Activated CD4-positive, alpha-beta T cell treated with anti-CD3 and anti-CD28 coated beads for 36 hours (primary cell): ENCODE data around the gene MITF. TPM values are rescaled to one million over a fixed set of nuclear protein-coding genes. Genes with fewer than 3 reads are reported as not detected.

Experiments
- ATAC-seq: fragments of 200-7000 bp; cut with Tn5 transposase; one replicate; pipeline ENCODE4 v1.10.0; 2021; ENCODE audit warnings: mild to moderate bottlenecking, moderate library complexity
- CTCF ChIA-PET: fragments of 350-600 bp; sonication (Branson Sonifier 250); formaldehyde crosslinking; loops from one replicate; lab custom pipeline; 2021; ENCODE audit warnings: antibody characterized with exemption; lab: Charles Lee
- POLR2A ChIA-PET: fragments of 350-600 bp; sonication (Branson Sonifier 250); formaldehyde crosslinking; loops from one replicate; lab custom pipeline; 2021; ENCODE audit warnings: antibody characterized with exemption, inconsistent platforms; lab: Charles Lee
- DNase-seq: peaks from one replicate; pipeline ENCODE4 v3.0.0-alpha.2; 2020
- H3K27ac Mint-ChIP-seq: one replicate; pipeline ENCODE4 v1.8.0; 2021; ENCODE audit warnings: mixed read lengths
- H3K27me3 Mint-ChIP-seq: one replicate; pipeline ENCODE4 v1.8.0; 2021; ENCODE audit warnings: mixed read lengths
- H3K36me3 Mint-ChIP-seq: one replicate; pipeline ENCODE4 v1.8.0; 2021; ENCODE audit warnings: low read depth, mixed read lengths
- H3K4me1 Mint-ChIP-seq: one replicate; pipeline ENCODE4 v1.8.0; 2021; ENCODE audit warnings: mixed read lengths
- H3K4me3 Mint-ChIP-seq: one replicate; pipeline ENCODE4 v1.8.0; 2021; ENCODE audit warnings: mild to moderate bottlenecking, moderate library complexity, mixed read lengths
- H3K9me3 Mint-ChIP-seq: one replicate; pipeline ENCODE4 v1.8.0; 2021; ENCODE audit warnings: low read depth, mixed read lengths
- intact Hi-C, 2 experiments: fragments of 100-400 bp; cut with DNase I in 1 of 2; cut with micrococcal nuclease in 1 of 2; formaldehyde crosslinking; loops; one replicate each; pipeline versions ENCODE4 v1.14.2 to v1.15.1; 2022 to 2024; cut with DNase I, micrococcal nuclease
- total RNA-seq, 2 experiments: library from RNA; stranded (reverse); gene quantifications; one replicate each; pipeline ENCODE4 v1.2.3, GENCODE V29; 2021

MITF gene
- total RNA-seq, 2 experiments from 2014 or later: 0.63 TPM; not detected in 1

DNA sequence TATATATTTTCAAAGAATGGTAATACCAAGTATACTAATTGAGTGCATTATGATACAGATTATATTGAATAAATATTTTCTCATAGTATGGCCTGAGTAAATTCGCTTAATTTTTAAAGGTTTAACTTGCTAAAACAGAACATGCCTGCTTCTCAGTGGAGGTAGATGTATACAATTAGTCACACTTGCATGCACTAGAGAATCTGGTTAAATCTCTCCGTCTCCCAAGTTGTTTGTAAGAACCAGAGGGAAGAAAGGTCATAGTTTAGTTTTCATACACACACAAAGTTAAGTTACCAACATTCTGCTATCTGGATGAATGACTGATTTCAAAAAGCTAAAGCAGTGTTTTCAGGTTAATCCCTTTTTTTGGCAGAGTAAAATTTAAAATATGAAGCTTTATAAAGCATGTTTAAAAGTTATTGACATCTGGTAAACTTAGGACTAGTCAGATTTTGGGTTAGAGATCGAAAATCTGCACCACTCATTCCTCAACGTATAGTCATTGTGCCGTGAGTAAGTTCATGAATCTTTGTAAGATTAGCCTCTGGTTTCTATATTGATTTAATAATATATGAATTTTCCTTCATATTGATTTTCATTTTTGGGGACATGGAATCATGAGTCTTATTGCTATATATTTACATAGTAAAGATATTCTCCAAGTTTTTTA, 142.6 kb downstream of the MITF start:
- Mint-ChIP-seq H3K27ac (no peak overlapping the region), H3K4me3 (no peak overlapping the region), H3K36me3 (no peaks in the 10 kb centered on the region), H3K4me1 (no peaks in the 10 kb centered on the region), H3K27me3 (peaks cover 7% of the 10 kb centered on the region), H3K9me3 (no peaks in the 10 kb centered on the region)
- ChIA-PET CTCF (no interaction called here), POLR2A (no interaction called here)
- ATAC-seq (no peak), DNase-seq (no peak)
- intact Hi-C loops: no loop called here

DNA sequence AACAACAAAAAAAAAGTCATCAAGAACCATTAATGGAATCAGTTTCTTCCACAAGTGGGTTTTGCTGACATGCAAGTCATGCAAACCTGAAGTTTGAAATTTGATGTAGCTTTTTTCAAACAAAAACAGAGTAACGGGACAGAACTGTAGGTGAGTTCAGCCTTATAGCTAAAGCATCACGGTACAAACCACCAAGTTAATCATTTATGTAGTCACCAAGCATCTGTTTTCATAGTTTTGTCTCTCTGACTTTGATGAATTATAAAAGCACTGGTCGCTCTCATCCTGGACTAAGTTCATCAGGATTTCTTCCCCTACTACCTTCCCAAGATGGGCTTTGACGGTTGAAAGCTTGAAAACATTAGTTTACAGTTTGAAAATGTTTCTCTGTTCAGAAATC, 143.3 kb downstream of the MITF start:
- Mint-ChIP-seq H3K4me3 (no peak overlapping the region), H3K9me3 (no peaks in the 10 kb centered on the region), H3K27ac (no peak overlapping the region), H3K4me1 (no peaks in the 10 kb centered on the region), H3K36me3 (no peaks in the 10 kb centered on the region), H3K27me3 (peaks cover 7% of the 10 kb centered on the region)
- POLR2A ChIA-PET: no interaction called here
- DNase-seq: no peak
- intact Hi-C loops: no loop called here
- CTCF ChIA-PET: no interaction called here
- ATAC-seq: no peak

GRCh38 chr3:69888040-69888942, 149.0 kb downstream of the MITF start:
- DNase-seq (no peak), ATAC-seq (no peak)
- CTCF ChIA-PET: interaction anchor here (0.6 kb wide), 1 partner anchor 367 kb away, joined by 3 read pairs; no protein-coding TSS in a partner anchor
- Mint-ChIP-seq H3K4me3 (no peak overlapping the region), H3K36me3 (no peaks in the 10 kb centered on the region), H3K9me3 (no peaks in the 10 kb centered on the region), H3K4me1 (peaks cover 5% of the 10 kb centered on the region), H3K27me3 (peaks cover 4% of the 10 kb centered on the region), H3K27ac (no peak overlapping the region)
- POLR2A ChIA-PET: no interaction called here
- intact Hi-C loops: no loop called here

- no peak for ATAC-seq
- Mint-ChIP-seq H3K9me3 (no peaks in the 10 kb centered on the region), H3K27ac (no peak overlapping the region), H3K4me1 (peaks cover 5% of the 10 kb centered on the region), H3K36me3 (no peaks in the 10 kb centered on the region), H3K27me3 (peaks cover 4% of the 10 kb centered on the region), H3K4me3 (no peak overlapping the region)
- no peak for DNase-seq
- ChIA-PET CTCF (no interaction called here), POLR2A (no interaction called here)
- intact Hi-C loops: no loop called here
Measured at GRCh38 chr3:69888943-69889315, 149.7 kb downstream of the MITF start.

DNA sequence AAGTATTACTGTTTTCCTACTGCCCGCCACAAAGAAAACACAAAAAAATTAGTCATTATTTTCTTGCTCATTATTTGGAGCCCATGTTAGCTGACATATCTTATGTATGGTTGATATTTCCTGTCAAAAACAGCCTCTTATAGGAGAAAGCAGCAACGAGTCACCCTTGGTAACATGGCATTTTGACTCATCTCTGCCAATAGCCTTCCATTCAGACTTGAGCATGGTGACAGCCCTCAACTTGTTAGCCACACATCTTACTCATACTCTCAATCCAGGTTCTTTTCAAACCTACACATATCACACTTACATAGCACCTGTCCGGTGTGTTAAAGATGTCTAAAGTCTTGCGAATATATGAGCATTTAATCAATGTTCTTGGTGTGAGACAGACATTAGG, 150.8 kb downstream of the MITF start:
- ATAC-seq (peak; percentile 99), DNase-seq (peak; percentile 39)
- intact Hi-C loops: no loop called here
- POLR2A ChIA-PET: no interaction called here
- Mint-ChIP-seq H3K27me3 (peaks cover 4% of the 10 kb centered on the region), H3K9me3 (no peaks in the 10 kb centered on the region), H3K4me1 (peaks cover 5% of the 10 kb centered on the region), H3K4me3 (no peak overlapping the region), H3K27ac (no peak overlapping the region), H3K36me3 (no peaks in the 10 kb centered on the region)
- CTCF ChIA-PET: no interaction called here

GRCh38 chr3:69890691-69891090, 151.4 kb downstream of the MITF start:
- H3K27ac Mint-ChIP-seq: no peak overlapping the region
- peaks cover 3% of the 10 kb centered on the region for H3K27me3 Mint-ChIP-seq
- H3K4me3 Mint-ChIP-seq: no peak overlapping the region
- no peaks in the 10 kb centered on the region for H3K36me3 Mint-ChIP-seq
- no peaks in the 10 kb centered on the region for H3K9me3 Mint-ChIP-seq
- no peak for DNase-seq
- ChIA-PET POLR2A (no interaction called here), CTCF (no interaction called here)
- H3K4me1 Mint-ChIP-seq: peaks cover 5% of the 10 kb centered on the region
- no peak for ATAC-seq
- intact Hi-C loops: no loop called here

- Mint-ChIP-seq H3K4me1 (peaks cover 5% of the 10 kb centered on the region), H3K27ac (no peak overlapping the region), H3K9me3 (no peaks in the 10 kb centered on the region), H3K36me3 (no peaks in the 10 kb centered on the region), H3K27me3 (no peaks in the 10 kb centered on the region), H3K4me3 (no peak overlapping the region)
- CTCF ChIA-PET: no interaction called here
- POLR2A ChIA-PET: no interaction called here
- ATAC-seq (no peak), DNase-seq (no peak)
- intact Hi-C loops: no loop called here
Measured at GRCh38 chr3:69892706-69893105, 153.4 kb downstream of the MITF start.

DNA sequence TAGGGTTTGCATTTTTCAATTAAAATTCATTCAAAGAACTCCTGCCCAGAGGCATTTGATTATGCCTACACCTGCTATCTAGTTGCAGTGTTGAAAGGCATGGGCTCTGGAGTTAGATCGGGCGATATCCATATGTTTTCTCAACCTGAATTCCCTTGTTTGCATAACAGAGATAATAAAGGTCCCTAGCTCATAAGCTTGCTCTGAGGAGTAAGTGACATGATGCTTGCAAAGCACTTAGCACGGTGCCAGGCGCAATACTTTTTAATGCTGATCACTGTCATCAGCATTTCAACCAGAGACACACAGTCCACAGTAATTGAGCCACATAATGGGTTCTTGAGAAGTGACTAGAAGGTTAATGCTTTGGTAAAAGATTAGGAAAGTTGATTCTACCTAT, 154.0 kb downstream of the MITF start:
- CTCF ChIA-PET: no interaction called here
- Mint-ChIP-seq H3K4me3 (no peak overlapping the region), H3K4me1 (peaks cover 5% of the 10 kb centered on the region), H3K27ac (no peak overlapping the region), H3K27me3 (no peaks in the 10 kb centered on the region), H3K9me3 (no peaks in the 10 kb centered on the region), H3K36me3 (no peaks in the 10 kb centered on the region)
- no peak for ATAC-seq
- intact Hi-C loops: no loop called here
- POLR2A ChIA-PET: no interaction called here
- no peak for DNase-seq

GRCh38 chr3:69896095-69896494, 156.8 kb downstream of the MITF start:
- no peak for DNase-seq
- Mint-ChIP-seq H3K4me1 (no peaks in the 10 kb centered on the region), H3K4me3 (no peak overlapping the region), H3K36me3 (no peaks in the 10 kb centered on the region), H3K27me3 (no peaks in the 10 kb centered on the region), H3K9me3 (no peaks in the 10 kb centered on the region), H3K27ac (no peak overlapping the region)
- intact Hi-C loops: no loop called here
- ChIA-PET POLR2A (no interaction called here), CTCF (no interaction called here)
- ATAC-seq: no peak

DNA sequence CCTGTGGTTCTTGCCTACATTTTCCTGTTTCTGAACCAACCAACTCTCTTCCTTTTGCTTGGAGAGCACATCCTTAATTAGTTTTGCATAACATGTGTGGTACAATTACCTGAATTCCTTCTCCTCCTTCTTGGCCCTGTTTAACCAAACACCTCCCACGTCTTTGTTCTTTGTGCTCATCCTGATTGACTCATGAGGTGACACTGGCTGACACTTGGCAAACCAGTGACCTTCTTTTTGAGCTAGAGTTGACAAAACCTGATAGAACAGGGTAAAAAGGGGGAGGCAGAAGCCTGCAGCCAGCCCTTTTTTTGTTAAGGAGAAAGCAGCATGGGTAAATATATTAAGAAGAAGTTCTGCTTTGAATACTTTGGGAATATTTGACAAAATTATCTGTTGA, 161.1 kb downstream of the MITF start:
- intact Hi-C loops: no loop called here
- POLR2A ChIA-PET: no interaction called here
- DNase-seq: no peak
- no peaks in the 10 kb centered on the region for H3K4me1 Mint-ChIP-seq
- no peaks in the 10 kb centered on the region for H3K9me3 Mint-ChIP-seq
- H3K36me3 Mint-ChIP-seq: no peaks in the 10 kb centered on the region
- CTCF ChIA-PET: no interaction called here
- no peak overlapping the region for H3K27ac Mint-ChIP-seq
- H3K4me3 Mint-ChIP-seq: no peak overlapping the region
- peaks cover 4% of the 10 kb centered on the region for H3K27me3 Mint-ChIP-seq
- no peak for ATAC-seq

DNA sequence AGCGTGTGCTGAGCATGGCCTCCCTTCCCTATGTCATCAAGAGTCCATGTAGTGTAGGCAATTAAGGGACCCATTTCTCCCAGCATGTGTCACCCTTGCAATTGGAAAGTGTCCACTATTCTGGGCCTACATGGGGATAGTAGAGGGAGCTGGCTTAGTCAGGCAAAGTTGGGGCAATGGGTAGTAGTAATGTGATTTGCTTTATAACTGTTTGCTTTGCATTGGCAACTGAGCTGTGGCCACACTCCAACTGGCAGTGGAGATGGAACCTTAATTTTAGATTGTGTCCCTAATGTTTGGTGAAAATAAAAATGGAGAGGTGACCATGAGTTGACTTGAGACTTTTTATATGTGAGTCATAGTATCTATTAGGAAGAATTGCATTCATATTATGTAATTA, 162.5 kb downstream of the MITF start:
- no peak overlapping the region for H3K4me3 Mint-ChIP-seq
- peaks cover 6% of the 10 kb centered on the region for H3K27me3 Mint-ChIP-seq
- intact Hi-C loops: no loop called here
- H3K9me3 Mint-ChIP-seq: no peaks in the 10 kb centered on the region
- POLR2A ChIA-PET: no interaction called here
- DNase-seq (no peak), ATAC-seq (no peak)
- CTCF ChIA-PET: no interaction called here
- H3K27ac Mint-ChIP-seq: no peak overlapping the region
- no peaks in the 10 kb centered on the region for H3K4me1 Mint-ChIP-seq
- H3K36me3 Mint-ChIP-seq: no peaks in the 10 kb centered on the region

- ChIA-PET CTCF (interaction anchor here (0.8 kb wide), 1 partner anchor 27 kb away, joined by 3 read pairs; no protein-coding TSS in a partner anchor), POLR2A (no interaction called here)
- intact Hi-C loops: no loop called here
- H3K9me3 Mint-ChIP-seq: no peaks in the 10 kb centered on the region
- ATAC-seq: no peak
- no peak overlapping the region for H3K4me3 Mint-ChIP-seq
- no peaks in the 10 kb centered on the region for H3K36me3 Mint-ChIP-seq
- no peak for DNase-seq
- H3K27ac Mint-ChIP-seq: no peak overlapping the region
- H3K4me1 Mint-ChIP-seq: no peaks in the 10 kb centered on the region
- peaks cover 11% of the 10 kb centered on the region for H3K27me3 Mint-ChIP-seq
Measured at GRCh38 chr3:69902386-69902785, 163.1 kb downstream of the MITF start.
